ENCODE measurements around the gene PRUNE1.

PRUNE1 gene

DNA sequence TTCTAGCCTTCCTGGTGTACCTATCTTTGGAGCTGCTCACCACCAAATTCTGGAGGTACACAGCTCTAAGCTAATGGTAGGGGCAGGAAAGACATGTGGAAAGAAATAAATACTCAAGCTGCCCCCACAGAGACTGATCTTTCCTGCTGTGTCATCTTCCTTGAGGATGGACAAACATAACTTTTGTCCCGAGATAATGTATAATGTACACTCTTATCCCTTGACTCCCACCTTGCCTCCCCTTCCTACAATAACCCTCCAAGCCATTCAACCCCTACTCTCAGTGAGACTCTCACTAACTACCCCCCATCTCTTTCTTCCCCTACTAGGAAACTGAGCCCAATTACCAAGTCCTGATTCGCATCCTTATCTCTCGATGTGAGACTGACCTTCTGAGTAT, 14.0 kb upstream of the PRUNE1 start:
- DNase-seq (ENCODE audit: low read depth, low spot score), result no peak
- no peaks in the 10 kb centered on the region for H3K36me3 ChIP-seq (ENCODE audit: insufficient read depth, insufficient read length, low read length)
- no peaks in the 10 kb centered on the region for H3K27me3 ChIP-seq (ENCODE audit: insufficient read depth, insufficient read length)
- H3K4me1 ChIP-seq (ENCODE audit: insufficient read depth, insufficient read length), result peaks cover 7% of the 10 kb centered on the region
- no peaks in the 10 kb centered on the region for H3K9me3 ChIP-seq (ENCODE audit: insufficient read depth, low read length)
- H3K4me3 ChIP-seq (ENCODE audit: insufficient read length, low read depth), result no peak overlapping the region
- TF ChIP-seq SUZ12 (IDR thresholded peaks at IDR 0.05; ENCODE audit: extremely low read depth, insufficient read depth, insufficient read length) (no peak), YY1 (IDR thresholded peaks at IDR 0.05; ENCODE audit: insufficient read depth, insufficient read length) (no peak), ZNF274 (IDR thresholded peaks at IDR 0.05; ENCODE audit: low read depth, low read length) (no peak)
- no peak overlapping the region for H3K9ac ChIP-seq (ENCODE audit: insufficient read length, low read depth)

DNA sequence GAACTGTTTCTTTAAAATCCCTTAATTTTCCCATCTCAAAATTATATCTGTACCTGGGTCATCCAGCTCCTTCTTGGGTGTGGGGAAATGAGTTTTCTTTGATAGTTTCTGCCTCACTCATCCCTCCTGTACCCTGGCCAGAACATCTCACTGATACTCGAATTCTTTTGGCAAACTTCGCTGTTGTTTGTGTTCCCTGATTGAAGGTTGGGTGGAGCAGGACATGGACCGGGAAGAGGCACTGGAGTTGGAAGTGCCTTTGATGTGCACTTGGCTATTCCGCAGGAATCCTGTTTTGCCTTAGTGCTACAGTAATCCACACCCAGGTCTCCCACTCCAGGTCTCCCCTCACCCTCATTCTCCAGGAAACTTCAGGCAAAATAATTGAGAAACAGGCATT, 12.8 kb upstream of the PRUNE1 start:
- Histone ChIP-seq H3K4me1 (ENCODE audit: insufficient read depth, insufficient read length) (peaks cover 7% of the 10 kb centered on the region), H3K9me3 (ENCODE audit: insufficient read depth, low read length) (no peaks in the 10 kb centered on the region), H3K4me3 (ENCODE audit: insufficient read length, low read depth) (no peak overlapping the region), H3K9ac (ENCODE audit: insufficient read length, low read depth) (no peak overlapping the region), H3K36me3 (ENCODE audit: insufficient read depth, insufficient read length, low read length) (no peaks in the 10 kb centered on the region), H3K27me3 (ENCODE audit: insufficient read depth, insufficient read length) (no peaks in the 10 kb centered on the region)
- TF ChIP-seq SUZ12 (IDR thresholded peaks at IDR 0.05; ENCODE audit: extremely low read depth, insufficient read depth, insufficient read length) (no peak), YY1 (IDR thresholded peaks at IDR 0.05; ENCODE audit: insufficient read depth, insufficient read length) (no peak), ZNF274 (IDR thresholded peaks at IDR 0.05; ENCODE audit: low read depth, low read length) (no peak)
- DNase-seq (ENCODE audit: low read depth, low spot score), result no peak

DNA sequence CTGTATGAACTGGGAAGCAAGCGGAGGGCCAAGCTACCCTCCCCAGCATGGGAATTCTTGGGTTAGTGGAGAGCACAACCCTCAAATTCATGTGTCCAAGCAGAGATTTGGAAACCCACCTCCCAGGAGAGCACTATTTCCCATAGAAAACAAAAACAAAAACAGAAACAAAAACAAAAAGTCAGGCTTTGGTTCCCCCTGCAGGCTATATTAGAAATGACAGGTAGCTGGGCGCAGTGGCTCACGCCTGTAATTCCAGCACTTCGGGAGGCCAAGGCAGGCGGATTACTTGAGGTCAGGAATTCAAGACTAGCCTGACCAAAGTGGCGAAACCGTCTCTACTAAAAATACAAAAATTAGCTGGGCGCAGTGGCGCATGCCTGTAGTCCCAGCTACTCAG, 12.4 kb upstream of the PRUNE1 start:
- Histone ChIP-seq H3K9ac (ENCODE audit: insufficient read length, low read depth) (no peak overlapping the region), H3K4me3 (ENCODE audit: insufficient read length, low read depth) (no peak overlapping the region), H3K4me1 (ENCODE audit: insufficient read depth, insufficient read length) (peaks cover 7% of the 10 kb centered on the region), H3K27me3 (ENCODE audit: insufficient read depth, insufficient read length) (no peaks in the 10 kb centered on the region), H3K9me3 (ENCODE audit: insufficient read depth, low read length) (no peaks in the 10 kb centered on the region), H3K36me3 (ENCODE audit: insufficient read depth, insufficient read length, low read length) (no peaks in the 10 kb centered on the region)
- TF ChIP-seq ZNF274 (IDR thresholded peaks at IDR 0.05; ENCODE audit: low read depth, low read length), result no peak
- no peak for TF ChIP-seq YY1 (IDR thresholded peaks at IDR 0.05; ENCODE audit: insufficient read depth, insufficient read length)
- TF ChIP-seq SUZ12 (IDR thresholded peaks at IDR 0.05; ENCODE audit: extremely low read depth, insufficient read depth, insufficient read length), result no peak
- DNase-seq (ENCODE audit: low read depth, low spot score), result no peak

DNA sequence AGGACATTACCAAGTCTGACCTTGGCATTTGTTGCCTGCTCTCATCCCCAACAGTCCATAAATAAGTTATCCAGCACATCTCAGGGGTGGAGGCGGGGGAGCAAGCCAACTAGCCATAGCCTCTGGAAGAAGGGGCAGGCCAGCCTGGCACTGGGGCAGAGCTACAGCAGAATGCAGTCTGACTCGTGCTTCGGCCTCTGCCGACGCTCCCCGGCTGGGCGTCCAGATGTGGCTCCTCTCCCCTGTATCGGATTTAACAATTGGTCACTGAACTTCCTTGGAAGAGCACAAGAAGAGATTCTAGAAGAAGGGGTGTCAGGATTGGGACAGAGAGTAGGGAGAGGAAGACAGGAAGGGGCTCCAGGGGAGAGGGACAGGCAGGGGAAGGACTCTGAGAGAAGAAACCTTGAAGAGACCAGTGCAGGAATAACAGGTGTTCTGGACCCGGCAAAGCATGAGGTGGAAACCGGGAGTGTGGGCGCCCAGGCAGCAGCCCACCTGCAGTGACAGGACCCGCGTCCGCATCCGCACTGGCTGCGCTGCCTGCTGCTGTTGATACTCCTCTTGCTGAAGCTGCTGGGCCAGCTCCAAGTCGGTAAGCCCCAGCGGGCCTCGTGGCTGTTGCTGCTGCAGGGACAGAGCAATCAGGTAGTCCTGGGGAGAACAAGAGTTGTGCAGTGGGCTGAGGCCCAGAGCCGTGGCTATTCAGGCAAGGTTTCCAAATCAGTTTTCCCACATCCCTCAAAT, 10.9 kb upstream of the PRUNE1 start:
- no peaks in the 10 kb centered on the region for H3K27me3 ChIP-seq (ENCODE audit: insufficient read depth, insufficient read length)
- no peak for DNase-seq (ENCODE audit: low read depth, low spot score)
- no peaks in the 10 kb centered on the region for H3K36me3 ChIP-seq (ENCODE audit: insufficient read depth, insufficient read length, low read length)
- no peak overlapping the region for H3K4me3 ChIP-seq (ENCODE audit: insufficient read length, low read depth)
- no peaks in the 10 kb centered on the region for H3K9me3 ChIP-seq (ENCODE audit: insufficient read depth, low read length)
- H3K4me1 ChIP-seq (ENCODE audit: insufficient read depth, insufficient read length), result peaks cover 7% of the 10 kb centered on the region
- no peak overlapping the region for H3K9ac ChIP-seq (ENCODE audit: insufficient read length, low read depth)
- no peak for TF ChIP-seq SUZ12 (IDR thresholded peaks at IDR 0.05; ENCODE audit: extremely low read depth, insufficient read depth, insufficient read length)
- TF ChIP-seq ZNF274 (IDR thresholded peaks at IDR 0.05; ENCODE audit: low read depth, low read length), result no peak
- no peak for TF ChIP-seq YY1 (IDR thresholded peaks at IDR 0.05; ENCODE audit: insufficient read depth, insufficient read length)

DNA sequence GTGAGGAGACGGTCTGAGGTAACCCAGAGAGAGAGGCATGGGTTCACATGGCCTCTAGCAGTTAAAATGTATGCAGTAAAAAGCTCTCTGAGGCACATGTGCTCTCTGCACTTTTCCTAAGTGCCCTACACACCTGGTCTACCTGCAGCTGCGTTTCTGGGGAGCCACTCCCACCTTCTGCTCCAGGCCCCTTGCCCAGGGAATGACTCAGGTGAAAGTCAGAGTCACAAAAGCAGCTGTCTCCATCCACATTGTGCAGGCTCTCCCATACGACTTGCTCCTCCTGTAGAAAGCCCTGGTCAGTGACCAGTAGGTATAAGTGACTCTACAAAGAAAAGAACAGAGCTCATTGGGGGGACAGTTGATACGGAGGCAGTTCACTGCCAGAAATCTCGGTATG, 10.3 kb upstream of the PRUNE1 start:
- no peak for TF ChIP-seq ZNF274 (IDR thresholded peaks at IDR 0.05; ENCODE audit: low read depth, low read length)
- TF ChIP-seq SUZ12 (IDR thresholded peaks at IDR 0.05; ENCODE audit: extremely low read depth, insufficient read depth, insufficient read length), result no peak
- no peak for TF ChIP-seq YY1 (IDR thresholded peaks at IDR 0.05; ENCODE audit: insufficient read depth, insufficient read length)
- Histone ChIP-seq H3K36me3 (ENCODE audit: insufficient read depth, insufficient read length, low read length) (no peaks in the 10 kb centered on the region), H3K27me3 (ENCODE audit: insufficient read depth, insufficient read length) (no peaks in the 10 kb centered on the region), H3K4me3 (ENCODE audit: insufficient read length, low read depth) (no peak overlapping the region), H3K9me3 (ENCODE audit: insufficient read depth, low read length) (no peaks in the 10 kb centered on the region), H3K4me1 (ENCODE audit: insufficient read depth, insufficient read length) (peaks cover 7% of the 10 kb centered on the region), H3K9ac (ENCODE audit: insufficient read length, low read depth) (no peak overlapping the region)
- no peak for DNase-seq (ENCODE audit: low read depth, low spot score)

DNA sequence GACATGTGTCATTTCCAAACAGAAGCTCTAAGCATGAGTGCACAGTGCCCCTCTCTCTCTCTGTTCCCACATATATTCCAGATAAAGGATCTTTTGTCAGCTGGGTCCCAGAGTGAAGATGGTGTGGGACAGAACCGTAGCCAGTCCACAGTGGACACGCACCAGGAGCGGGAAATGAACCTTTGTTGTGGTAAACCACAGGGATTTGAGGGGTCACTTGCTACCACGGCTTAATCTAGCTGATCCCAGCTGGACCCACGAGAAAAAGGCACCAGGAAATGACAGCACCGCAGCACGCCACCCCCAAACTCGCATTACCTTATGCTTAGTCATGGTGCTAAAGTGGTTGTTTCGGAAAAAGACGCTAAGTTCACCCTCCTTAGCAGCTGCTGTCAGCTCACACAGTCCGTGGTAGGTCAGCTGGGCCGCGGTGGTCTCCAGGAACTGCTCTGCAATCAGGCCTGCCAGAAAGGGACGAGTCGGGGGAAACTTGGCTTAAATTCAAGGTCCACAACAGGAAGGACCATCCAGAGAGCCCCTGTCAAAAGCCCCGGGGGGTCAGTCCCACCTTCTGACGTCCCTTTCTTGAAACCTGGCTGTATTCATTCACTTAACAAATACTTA, 9.1 kb upstream of the PRUNE1 start:
- Histone ChIP-seq H3K9ac (ENCODE audit: insufficient read length, low read depth) (no peak overlapping the region), H3K36me3 (ENCODE audit: insufficient read depth, insufficient read length, low read length) (no peaks in the 10 kb centered on the region), H3K9me3 (ENCODE audit: insufficient read depth, low read length) (no peaks in the 10 kb centered on the region), H3K4me1 (ENCODE audit: insufficient read depth, insufficient read length) (peaks cover 7% of the 10 kb centered on the region), H3K4me3 (ENCODE audit: insufficient read length, low read depth) (no peak overlapping the region), H3K27me3 (ENCODE audit: insufficient read depth, insufficient read length) (no peaks in the 10 kb centered on the region)
- no peak for DNase-seq (ENCODE audit: low read depth, low spot score)
- TF ChIP-seq SUZ12 (IDR thresholded peaks at IDR 0.05; ENCODE audit: extremely low read depth, insufficient read depth, insufficient read length) (no peak), YY1 (IDR thresholded peaks at IDR 0.05; ENCODE audit: insufficient read depth, insufficient read length) (no peak), ZNF274 (IDR thresholded peaks at IDR 0.05; ENCODE audit: low read depth, low read length) (no peak)

DNA sequence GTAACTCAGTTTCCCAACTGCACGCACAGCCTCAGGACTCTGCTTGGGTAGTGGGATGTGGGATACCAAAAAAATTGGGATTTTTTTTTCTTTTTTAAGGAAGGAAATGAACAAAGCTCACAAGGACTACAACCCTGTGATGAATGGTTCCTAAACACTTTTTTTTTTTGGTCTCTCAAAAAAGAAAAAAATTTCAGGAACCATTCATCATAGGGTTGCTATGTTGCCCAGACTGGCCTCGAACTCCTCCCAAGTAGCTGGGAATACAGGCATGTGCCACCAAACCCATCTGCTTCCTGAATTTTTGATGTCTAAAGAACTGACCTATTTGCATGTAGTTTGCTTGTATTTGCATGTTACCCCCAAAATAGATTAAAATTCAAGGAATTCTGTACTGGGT, 8.3 kb upstream of the PRUNE1 start:
- Histone ChIP-seq H3K27me3 (ENCODE audit: insufficient read depth, insufficient read length) (no peaks in the 10 kb centered on the region), H3K36me3 (ENCODE audit: insufficient read depth, insufficient read length, low read length) (no peaks in the 10 kb centered on the region), H3K4me1 (ENCODE audit: insufficient read depth, insufficient read length) (peaks cover 7% of the 10 kb centered on the region), H3K9me3 (ENCODE audit: insufficient read depth, low read length) (no peaks in the 10 kb centered on the region), H3K9ac (ENCODE audit: insufficient read length, low read depth) (no peak overlapping the region), H3K4me3 (ENCODE audit: insufficient read length, low read depth) (no peak overlapping the region)
- TF ChIP-seq ZNF274 (IDR thresholded peaks at IDR 0.05; ENCODE audit: low read depth, low read length) (no peak), SUZ12 (IDR thresholded peaks at IDR 0.05; ENCODE audit: extremely low read depth, insufficient read depth, insufficient read length) (no peak), YY1 (IDR thresholded peaks at IDR 0.05; ENCODE audit: insufficient read depth, insufficient read length) (no peak)
- DNase-seq (ENCODE audit: low read depth, low spot score), result no peak
